ENCODE results near the gene LRRC10B.

The LRRC10B gene

GRCh38 chr11:61549662-61550568, 41.4 kb downstream of the LRRC10B start:
- no peak for DNase-seq

DNA sequence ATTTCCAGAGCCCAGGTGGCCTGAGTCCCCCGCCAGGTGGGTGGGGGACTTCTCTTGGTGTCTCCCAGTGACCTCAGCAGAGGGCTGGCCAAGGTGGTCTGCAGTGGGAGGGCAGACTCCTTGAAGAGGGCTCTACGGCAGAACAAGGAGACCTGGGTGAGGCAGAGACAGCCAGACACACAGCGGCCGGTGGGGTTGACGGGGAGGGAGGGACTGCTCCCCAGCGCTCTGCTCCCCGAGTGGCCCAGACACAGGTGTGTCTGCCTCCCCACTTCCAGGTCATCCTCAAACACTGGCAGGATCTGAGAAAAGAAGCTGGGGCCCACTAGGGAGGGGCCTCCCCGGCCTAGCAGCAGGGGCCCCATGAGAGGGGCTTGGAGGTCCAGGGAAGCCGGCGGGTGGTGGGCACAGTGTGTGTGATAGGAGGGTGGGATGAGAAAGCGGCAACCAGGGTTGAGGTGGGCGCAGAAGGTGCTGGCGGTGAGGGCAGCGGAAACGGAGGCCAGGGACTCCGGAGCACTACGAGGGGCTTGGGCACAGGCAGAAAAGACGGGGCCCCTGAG, 42.2 kb downstream of the LRRC10B start:
- DNase-seq: no peak

DNA sequence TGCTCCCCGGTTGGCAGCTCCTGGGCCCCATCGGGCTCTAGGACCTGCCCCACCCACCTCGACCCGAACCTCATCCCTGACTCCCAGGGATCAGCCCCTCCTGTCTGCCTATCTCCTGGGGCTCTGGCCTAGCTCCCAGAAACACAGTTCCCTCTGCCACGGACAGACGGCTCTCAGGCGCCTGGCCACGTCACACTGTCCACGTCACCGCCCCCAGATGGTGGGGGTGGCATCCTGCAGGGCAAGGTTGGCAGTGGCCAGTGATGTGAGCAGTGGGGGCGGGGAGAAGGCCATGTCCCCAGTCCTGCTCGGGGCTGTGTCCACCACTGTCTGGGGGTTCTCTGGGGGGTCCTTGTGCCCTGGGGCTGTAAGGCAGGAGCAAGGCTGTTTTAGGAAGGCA, 43.1 kb downstream of the LRRC10B start:
- peak; percentile 65 for DNase-seq

DNA sequence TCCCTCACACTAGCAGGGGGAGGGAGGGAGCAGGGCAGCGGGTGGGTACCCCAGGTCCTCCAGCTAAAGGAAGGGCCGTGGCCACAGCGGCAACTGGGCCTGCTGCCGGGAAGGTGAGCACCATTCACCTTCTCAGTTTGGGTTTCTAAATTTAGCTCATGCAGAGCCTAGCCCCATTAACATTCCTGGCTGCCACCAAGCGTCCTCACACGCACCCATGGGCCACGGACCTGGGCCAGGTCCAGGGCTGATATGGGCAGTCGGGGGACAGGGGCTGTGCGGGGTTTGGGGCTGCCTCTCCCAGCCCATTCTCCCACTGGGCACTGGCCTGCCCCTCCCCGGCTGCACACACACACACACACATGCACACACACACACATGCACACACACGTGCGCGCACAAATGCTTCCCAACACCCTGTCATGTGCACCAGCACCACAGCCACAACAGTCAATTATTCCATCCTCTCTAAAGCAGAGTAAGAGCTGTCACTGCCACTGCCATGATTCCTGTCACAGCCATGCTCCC, 43.6 kb downstream of the LRRC10B start:
- no peak for DNase-seq

- DNase-seq: no peak
Observed at GRCh38 chr11:61553373-61554171, 45.0 kb downstream of the LRRC10B start.

DNA sequence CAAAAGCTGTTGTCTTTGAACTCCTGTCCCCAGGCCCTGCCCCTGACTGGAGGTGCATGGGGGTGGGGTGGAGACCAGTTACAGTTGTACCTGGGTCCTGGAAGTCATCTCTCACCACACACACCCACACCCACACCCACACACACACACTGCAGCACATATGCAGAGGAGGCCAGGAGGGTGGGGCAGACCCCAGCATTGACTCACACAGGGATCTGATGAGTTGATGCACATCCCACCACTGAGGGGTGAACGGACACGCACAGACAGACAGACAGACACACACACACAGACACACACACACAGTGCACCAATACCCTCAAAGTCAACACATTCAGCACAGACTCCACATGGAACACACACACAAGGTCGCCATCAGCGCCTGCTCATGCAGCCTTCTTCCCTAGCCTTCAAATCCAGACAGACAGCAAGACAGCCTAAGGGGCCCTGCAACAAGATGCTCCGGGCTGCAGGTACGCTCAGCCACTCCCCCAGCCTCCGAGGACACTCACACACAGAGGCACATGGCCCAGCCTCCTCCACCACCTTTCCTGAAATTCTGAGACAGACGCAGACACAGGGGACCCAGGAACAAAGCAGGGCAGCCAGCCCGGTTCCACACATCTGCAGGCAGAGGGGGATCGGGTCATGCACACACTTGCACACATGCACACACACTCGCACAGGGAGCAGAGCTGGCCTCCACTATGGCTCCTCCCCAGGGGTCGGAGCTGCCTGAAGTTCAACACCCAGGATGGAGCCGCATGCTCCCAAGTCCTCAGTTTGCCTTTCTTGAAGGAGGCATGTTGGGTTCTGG, 45.8 kb downstream of the LRRC10B start:
- DNase-seq: no peak

GRCh38 chr11:61555051-61555969, 46.8 kb downstream of the LRRC10B start:
- DNase-seq: no peak

DNA sequence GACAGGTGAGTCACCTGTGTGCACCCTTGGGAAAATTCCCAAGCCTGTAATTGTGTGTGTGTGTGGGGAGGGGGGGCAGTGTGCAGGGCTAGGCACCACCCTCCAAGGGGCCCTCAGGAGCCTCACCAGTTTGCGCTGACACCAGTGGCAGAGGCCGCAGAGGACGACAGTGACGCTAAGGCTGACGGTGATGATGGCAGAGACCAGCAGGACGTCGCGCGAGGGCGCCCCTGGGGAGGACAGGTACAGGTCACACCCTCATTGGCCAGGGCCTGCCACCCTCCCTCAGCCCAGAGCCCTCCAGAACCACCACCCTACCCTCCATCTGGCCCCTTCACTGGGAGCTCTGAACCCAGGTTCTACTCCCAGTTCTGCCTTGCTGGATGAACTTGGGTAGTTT, 47.4 kb downstream of the LRRC10B start:
- no peak for DNase-seq

- no peak for DNase-seq
Observed at GRCh38 chr11:61556621-61557020, 48.1 kb downstream of the LRRC10B start.
